Spleen (tissue), 11 donors: ENCODE results near the gene KCNT1. TPM values are rescaled to one million over a fixed set of nuclear protein-coding genes. Genes with fewer than 3 reads are reported as not detected.
A peak's percentile ranks its signal among the peaks of the same experiment; 100 is the strongest.

ENCODE experiments used
- DNase-seq: peaks from one replicate; pipeline ENCODE4 v3.0.0-alpha.2; 2020
- H3K27ac ChIP-seq, 8 donors: fragments of 200-600 bp; sonication (generic) in 7 of 8; 1 replicate in 4 of 8; 2 replicates in 4 of 8; pipeline versions ENCODE4 v1.5.0 to v1.8.0; 2016 to 2021; ENCODE audit warnings: inconsistent platforms in 4 of 8, mild to moderate bottlenecking in 4 of 8, moderate library complexity in 1 of 8
- H3K27me3 ChIP-seq, 7 donors: fragments of 200-600 bp; sonication (generic) in 6 of 7; replicated peaks in 1 of 7; 1 replicate in 4 of 7; 2 replicates in 3 of 7; pipeline versions ENCODE4 v1.5.0 to v1.8.0; 2016 to 2021; ENCODE audit warnings: inconsistent platforms in 3 of 7, mild to moderate bottlenecking in 1 of 7
- H3K36me3 ChIP-seq, 6 donors: fragments of 200-600 bp; sonication (generic) in 5 of 6; 1 replicate in 4 of 6; 2 replicates in 2 of 6; pipeline versions ENCODE4 v1.5.0 to v1.8.0; 2016 to 2021; ENCODE audit warnings: inconsistent platforms in 2 of 6
- H3K4me1 ChIP-seq, 6 donors: fragments of 200-600 bp; sonication (generic) in 5 of 6; 1 replicate in 3 of 6; 2 replicates in 3 of 6; pipeline versions ENCODE4 v1.5.0 to v1.8.0; 2016 to 2021; ENCODE audit warnings: inconsistent platforms in 3 of 6
- H3K4me3 ChIP-seq, 8 donors: fragments of 200-600 bp; sonication (generic) in 7 of 8; 1 replicate in 4 of 8; 2 replicates in 4 of 8; pipeline versions ENCODE4 v1.5.0 to v1.8.0; 2016 to 2021; ENCODE audit warnings: inconsistent platforms in 4 of 8, mild to moderate bottlenecking in 4 of 8, moderate library complexity in 2 of 8
- H3K9me3 ChIP-seq, 8 donors: fragments of 200-600 bp; sonication (generic) in 7 of 8; 1 replicate in 4 of 8; 2 replicates in 4 of 8; pipeline versions ENCODE4 v1.5.0 to v1.8.0; 2016 to 2021; ENCODE audit warnings: inconsistent platforms in 4 of 8
- CTCF ChIP-seq, 11 experiments: fragments of 200-600 bp in 7 of 11; fragments of 450-650 bp in 4 of 11; sonication (generic) in 4 of 11; IDR thresholded peaks in 8 of 11; conservative IDR thresholded peaks in 3 of 11; 1 replicate in 7 of 11; 2 replicates in 4 of 11; pipeline versions ENCODE4 v1.4.0 to v1.8.0; 2016 to 2021; ENCODE audit warnings: antibody characterized with exemption in 11 of 11, inconsistent platforms in 4 of 11, mild to moderate bottlenecking in 1 of 11
- POLR2A ChIP-seq, 3 donors: fragments of 450-650 bp; IDR thresholded peaks; one replicate each; pipeline ENCODE4 v1.5.1; 2017; ENCODE audit warnings: antibody characterized with exemption in 3 of 3, mild to moderate bottlenecking in 1 of 3
- POLR2AphosphoS5 ChIP-seq, 3 donors: sonication (generic); formaldehyde crosslinking; IDR thresholded peaks; one replicate each; pipeline ENCODE4 v1.5.1; 2017; ENCODE audit warnings: antibody characterized with exemption in 3 of 3
- WGBS, 5 donors: extraction: QIAGEN DNeasy Blood & Tissue Kit in 3 of 5; methylation state at CpG; one replicate each; pipeline versions ENCODE4 v1.1.5 to v1.1.7; 2013 to 2018; 5-methylcytosine and 5-hydroxymethylcytosine counted together
- intact Hi-C: fragments of 100-400 bp; cut with DNase I; formaldehyde crosslinking; loops from one replicate; pipeline ENCODE4 v1.15.0; 2023; ENCODE audit warnings: low total_unique reads
- polyA plus RNA-seq, 3 donors: library from polyadenylated mRNA; stranded (reverse); fragments of 200-250 nt; gene quantifications; one replicate each; pipeline ENCODE4 v1.2.1, GENCODE V29; 2013
- total RNA-seq, 7 donors: library from RNA; depleted of rRNA in 3 of 7; stranded (reverse); fragments of >200 nt in 3 of 7; fragmentation: NEBNext Ultra II Directional in 4 of 7; extraction: Animal tissue kit (Norgen Biotek cat#: 25700) in 4 of 7; gene quantifications; one replicate each; pipeline versions ENCODE4 v1.1.0 to v1.2.1, GENCODE V29; 2016 to 2021
- donor health status: healthy with polysubstance abuse.
- donor health status: DM: no; HTN: no; CAD: no; lungs with moderate emphysema.
- donor health status: DM: no; HTN: no; CAD: no.
- donor health status: Bipolar disorder and iron deficiency.
- donor health status: healthy.
- donor health status: DM: no; HTN: no; CAD: no.
- donor health status: DM: yes; HTN: yes; CAD: no.

The KCNT1 gene
- total and polyA plus RNA-seq, 10 donors: 1.0 to 41.5 (median 19.8) TPM

GRCh38 chr9:135660407-135660806 is 41.6 kb upstream of the KCNT1 start:
- Histone ChIP-seq H3K36me3 (no peaks in the 10 kb centered on the region), H3K9me3 (no peaks in the 10 kb centered on the region), H3K4me1 (no peaks in the 10 kb centered on the region), H3K27me3 (peaks cover 0 to 26% (median 0%) of the 10 kb centered on the region in 7 donors), H3K27ac (no peak overlapping the region), H3K4me3 (no peak overlapping the region)
- TF ChIP-seq POLR2AphosphoS5 (IDR thresholded peaks at IDR 0.05) (no peak), CTCF (IDR thresholded peaks at IDR 0.05 in 8 of 11, conservative IDR thresholded peaks at IDR 0.05 in 3 of 11) (no peak), POLR2A (IDR thresholded peaks at IDR 0.05) (no peak)
- DNase-seq: no peak
- 87 to 95% (median 92%) methylated on average over 22 of the region's 22 CpGs for WGBS, 5 donors
- intact Hi-C loops: no loop called here

- Histone ChIP-seq H3K4me3 (no peak overlapping the region), H3K27me3 (peaks cover 0 to 28% (median 0%) of the 10 kb centered on the region in 7 donors), H3K27ac (no peak overlapping the region), H3K9me3 (no peaks in the 10 kb centered on the region), H3K36me3 (no peaks in the 10 kb centered on the region), H3K4me1 (no peaks in the 10 kb centered on the region)
- no peak for TF ChIP-seq CTCF (IDR thresholded peaks at IDR 0.05 in 8 of 11, conservative IDR thresholded peaks at IDR 0.05 in 3 of 11)
- no peak for TF ChIP-seq POLR2A (IDR thresholded peaks at IDR 0.05)
- no peak for TF ChIP-seq POLR2AphosphoS5 (IDR thresholded peaks at IDR 0.05)
- 55 to 76% (median 66%) methylated on average over 18 to 19 of the region's 19 CpGs for WGBS, 5 donors
- DNase-seq: peak; percentile 23
- intact Hi-C loops: no loop called here
These were observed 40.0 kb upstream of the KCNT1 start for GRCh38 chr9:135661816-135662560.

GRCh38 chr9:135662758-135663450 is 39.1 kb upstream of the KCNT1 start, which contains the start of gene LCN9:
Gene LCN9 (plus strand): TSS chr9:135663309. CDS start chr9:135663322, 13 bp downstream.
- Histone ChIP-seq H3K4me3 (no peak within 1 kb of the TSS), H3K27ac (no peak within 1 kb of the TSS), H3K27me3 (peaks cover 0 to 36% (median 0%) of the 10 kb centered on the region in 7 donors), H3K36me3 (no peaks in the 10 kb centered on the region), H3K4me1 (no peaks in the 10 kb centered on the region), H3K9me3 (no peaks in the 10 kb centered on the region)
- 63 to 78% (median 71%) methylated on average over 22 to 25 of the region's 25 CpGs for WGBS, 5 donors
- TF ChIP-seq CTCF (IDR thresholded peaks at IDR 0.05 in 8 of 11, conservative IDR thresholded peaks at IDR 0.05 in 3 of 11) (no peak), POLR2AphosphoS5 (IDR thresholded peaks at IDR 0.05) (no peak), POLR2A (IDR thresholded peaks at IDR 0.05) (no peak)
- peak; percentile 41 for DNase-seq
- intact Hi-C loops: no loop called here

GRCh38 chr9:135663451-135663770 is 38.6 kb upstream of the KCNT1 start:
- DNase-seq: no peak
- H3K27me3 ChIP-seq: peaks cover 0 to 36% (median 0%) of the 10 kb centered on the region in 7 donors
- WGBS, 5 donors: 45 to 68% (median 60%) methylated on average over 3 of the region's 3 CpGs
- intact Hi-C loops: no loop called here
- H3K36me3 ChIP-seq: no peaks in the 10 kb centered on the region
- peaks cover 0 to 1% (median 0%) of the 10 kb centered on the region in 8 donors for H3K9me3 ChIP-seq
- no peak overlapping the region for H3K4me3 ChIP-seq
- TF ChIP-seq POLR2AphosphoS5 (IDR thresholded peaks at IDR 0.05) (no peak), POLR2A (IDR thresholded peaks at IDR 0.05) (no peak), CTCF (IDR thresholded peaks at IDR 0.05 in 8 of 11, conservative IDR thresholded peaks at IDR 0.05 in 3 of 11) (no peak)
- no peaks in the 10 kb centered on the region for H3K4me1 ChIP-seq
- no peak overlapping the region for H3K27ac ChIP-seq
